Large intestine (tissue), 3 donors: Measurements from ENCODE around the gene C13orf42. TPM values are rescaled to one million over a fixed set of nuclear protein-coding genes. Genes with fewer than 3 reads are reported as not detected.

Source experiments
- DNase-seq, 2 donors: peaks; one replicate each; pipeline versions ENCODE4 v3.0.0 to v3.0.0-alpha.2; 2013
- H3K27ac ChIP-seq: one replicate; pipeline ENCODE4 v1.5.1; 2013; ENCODE audit warnings: low read length
- H3K27me3 ChIP-seq: 2 replicates; pipeline ENCODE4 v1.6.1; 2013; ENCODE audit warnings: low read length; ENCODE audit not compliant: control insufficient read depth, insufficient read depth
- H3K36me3 ChIP-seq: 2 replicates; pipeline ENCODE4 v1.6.1; 2013; ENCODE audit warnings: low read length; ENCODE audit not compliant: control insufficient read depth, insufficient read depth
- H3K4me1 ChIP-seq: one replicate; pipeline ENCODE4 v1.6.1; 2013; ENCODE audit warnings: low read length; ENCODE audit not compliant: control insufficient read depth, insufficient read depth
- H3K4me3 ChIP-seq: one replicate; pipeline ENCODE4 v1.5.1; 2013; ENCODE audit warnings: low read length
- H3K9me3 ChIP-seq: one replicate; pipeline ENCODE4 v1.6.1; 2013; ENCODE audit warnings: mild to moderate bottlenecking, low read depth, low read length, moderate library complexity; ENCODE audit not compliant: control insufficient read depth
- WGBS: methylation state at CpG from one replicate; pipeline ENCODE4 v1.1.5; 2013; ENCODE audit warnings: low lambda C conversion rate; ENCODE audit not compliant: insufficient coverage; 5-methylcytosine and 5-hydroxymethylcytosine counted together
- polyA plus RNA-seq: library from polyadenylated mRNA; unstranded; fragments of 120-200 nt; gene quantifications from one replicate; pipeline ENCODE4 v1.2.1, GENCODE V29; 2013

The C13orf42 gene
- polyA plus RNA-seq, 1 donor = not detected

DNA sequence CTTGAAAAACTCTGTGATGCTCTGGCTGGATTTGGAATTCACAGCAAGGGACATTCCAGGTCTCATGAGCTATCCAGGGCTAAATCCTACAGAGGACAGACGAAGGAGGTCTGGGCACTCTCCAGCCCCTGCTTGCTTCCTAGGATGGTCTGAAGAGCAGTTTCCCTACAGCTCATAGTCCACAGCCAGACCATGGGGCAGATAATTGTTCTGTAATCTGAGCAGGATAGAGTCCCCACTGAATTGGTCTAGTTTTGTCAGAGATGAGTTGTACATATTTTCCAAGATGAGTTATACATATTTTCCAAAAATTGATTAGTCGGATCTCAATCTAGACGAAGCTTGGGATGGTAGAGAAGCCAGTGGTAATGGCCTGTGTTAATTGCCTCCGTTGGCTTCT lies 75.6 kb downstream of the C13orf42 start:
- H3K36me3 ChIP-seq = no peaks in the 10 kb centered on the region
- WGBS = 100% methylated on average over 2 of the region's 4 CpGs
- no peak overlapping the region for H3K4me3 ChIP-seq
- no peaks in the 10 kb centered on the region for H3K9me3 ChIP-seq
- DNase-seq = no peak
- H3K4me1 ChIP-seq = peaks cover 5% of the 10 kb centered on the region
- H3K27me3 ChIP-seq = no peaks in the 10 kb centered on the region
- H3K27ac ChIP-seq = no peak overlapping the region

DNA sequence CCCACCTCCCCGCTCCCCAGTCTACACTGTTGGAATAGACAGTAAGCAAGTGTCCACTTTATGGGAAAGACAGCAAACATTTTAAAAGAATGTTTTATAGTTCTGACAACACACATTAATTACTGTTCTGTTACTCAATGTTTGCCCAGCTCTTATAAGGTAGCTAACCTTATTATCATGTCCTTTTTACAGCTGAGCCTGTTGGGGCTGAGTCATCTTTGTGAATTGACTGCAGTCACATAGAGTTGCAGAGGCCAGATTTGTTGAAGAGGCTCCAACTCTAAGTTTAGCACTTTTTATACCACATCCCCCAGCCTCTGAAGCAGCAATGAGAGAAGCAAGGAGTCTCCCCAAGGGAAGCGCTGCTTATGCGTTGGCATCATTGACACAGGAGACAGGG lies 76.2 kb downstream of the C13orf42 start:
- H3K4me3 ChIP-seq = no peak overlapping the region
- H3K27me3 ChIP-seq = no peaks in the 10 kb centered on the region
- WGBS = no CpG with 5 or more reads among the region's 3 CpGs
- H3K36me3 ChIP-seq = no peaks in the 10 kb centered on the region
- no peak overlapping the region for H3K27ac ChIP-seq
- peak; percentile 20 to 63 for DNase-seq
- H3K9me3 ChIP-seq = no peaks in the 10 kb centered on the region
- H3K4me1 ChIP-seq = peaks cover 5% of the 10 kb centered on the region

DNA sequence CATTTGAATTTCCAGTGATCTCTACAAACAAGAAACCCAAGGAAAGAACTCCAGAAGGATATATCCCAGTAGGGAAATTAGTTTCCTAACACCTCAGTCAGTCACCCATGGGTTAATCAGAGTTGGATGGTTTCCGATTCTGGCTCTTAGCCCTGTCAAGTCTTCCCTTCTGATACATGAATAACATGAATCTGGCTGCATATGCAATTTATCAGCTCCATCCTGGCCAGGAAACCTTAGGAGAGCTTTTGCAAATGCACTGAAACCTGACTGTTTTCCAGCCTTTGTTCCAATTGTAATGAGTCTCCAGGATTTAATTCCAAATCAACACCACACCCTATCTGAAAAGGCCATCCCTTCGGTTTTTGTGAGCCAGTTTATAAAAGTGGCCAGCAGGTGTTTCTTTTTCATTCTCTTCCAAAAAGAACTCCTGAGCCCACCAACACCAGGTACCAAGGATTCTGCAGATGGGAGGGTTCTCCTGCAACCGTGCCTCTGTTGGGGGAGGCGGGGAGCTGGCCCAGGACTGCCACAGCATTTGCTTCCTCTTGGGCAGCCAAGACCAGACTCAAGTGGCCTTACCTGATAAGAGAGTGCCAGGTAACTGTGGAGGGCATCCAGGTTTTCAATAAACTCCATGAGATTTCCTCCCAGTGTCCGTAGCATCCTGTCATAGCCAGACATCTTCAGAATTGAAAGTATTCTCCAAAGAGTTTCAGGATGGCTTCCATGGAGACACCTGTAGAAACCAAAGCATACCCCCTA lies 77.5 kb downstream of the C13orf42 start:
- Histone ChIP-seq H3K27ac (no peak overlapping the region), H3K4me1 (peaks cover 5% of the 10 kb centered on the region), H3K36me3 (no peaks in the 10 kb centered on the region), H3K27me3 (no peaks in the 10 kb centered on the region), H3K9me3 (no peaks in the 10 kb centered on the region), H3K4me3 (no peak overlapping the region)
- no CpG with 5 or more reads among the region's 5 CpGs for WGBS
- no peak for DNase-seq

DNA sequence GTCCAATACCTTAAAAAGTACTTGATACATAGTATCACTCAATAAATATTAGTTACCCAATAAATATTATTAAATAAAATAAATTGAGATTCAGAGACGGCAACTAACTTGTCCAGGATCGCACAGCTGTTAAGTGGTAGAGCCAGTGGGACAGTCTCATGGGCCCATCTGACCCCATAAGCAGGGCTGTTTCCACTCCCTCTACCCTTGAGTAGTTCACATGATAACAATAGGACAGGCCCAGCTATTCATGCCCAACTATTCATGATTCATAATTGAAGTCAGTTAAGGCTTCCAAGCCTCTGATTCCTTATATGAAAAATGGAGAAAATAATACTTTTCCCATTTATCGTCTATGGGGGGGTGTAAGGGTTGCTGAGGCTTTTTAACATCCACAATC lies 78.2 kb downstream of the C13orf42 start:
- H3K9me3 ChIP-seq = no peaks in the 10 kb centered on the region
- H3K4me1 ChIP-seq = peaks cover 5% of the 10 kb centered on the region
- no peak overlapping the region for H3K27ac ChIP-seq
- DNase-seq = no peak
- H3K27me3 ChIP-seq = no peaks in the 10 kb centered on the region
- WGBS = no CpG with 5 or more reads among the region's 3 CpGs
- no peak overlapping the region for H3K4me3 ChIP-seq
- H3K36me3 ChIP-seq = no peaks in the 10 kb centered on the region

Other genes starting within 250 kb of the C13orf42 start
- 43.7 TPM for gene RNASEH2B, start 201.5 kb downstream of the C13orf42 start, polyA plus RNA-seq
- 1.2 TPM for gene FAM124A, start 111.1 kb upstream of the C13orf42 start, polyA plus RNA-seq
- 0.66 TPM for gene SERPINE3, start 228.4 kb upstream of the C13orf42 start, polyA plus RNA-seq